ENCODE data around the gene NFAM1.

Gene NFAM1

GRCh38 chr22:42471441-42471840, 39.2 kb upstream of the NFAM1 start:
- Histone ChIP-seq H3K27ac (no peak overlapping the region), H3K79me2 (ENCODE audit: insufficient read depth, low read depth) (no peaks in the 10 kb centered on the region), H3K9ac (no peak overlapping the region), H3K4me2 (no peak overlapping the region), H4K20me1 (ENCODE audit: insufficient read depth) (no peaks in the 10 kb centered on the region), H2AFZ (ENCODE audit: low read depth) (no peak overlapping the region), H3K27me3 (ENCODE audit: insufficient read depth, low read depth) (no peaks in the 10 kb centered on the region), H3K4me1 (ENCODE audit: low read depth, poor library complexity, severe bottlenecking) (peaks cover 6% of the 10 kb centered on the region), H3K4me3 (IDR thresholded peaks at IDR 0.05; ENCODE audit: insufficient read depth, low read depth, low read length) (no peak overlapping the region), H3K36me3 (ENCODE audit: insufficient read depth) (no peaks in the 10 kb centered on the region)
- TF ChIP-seq, protein P1, sequence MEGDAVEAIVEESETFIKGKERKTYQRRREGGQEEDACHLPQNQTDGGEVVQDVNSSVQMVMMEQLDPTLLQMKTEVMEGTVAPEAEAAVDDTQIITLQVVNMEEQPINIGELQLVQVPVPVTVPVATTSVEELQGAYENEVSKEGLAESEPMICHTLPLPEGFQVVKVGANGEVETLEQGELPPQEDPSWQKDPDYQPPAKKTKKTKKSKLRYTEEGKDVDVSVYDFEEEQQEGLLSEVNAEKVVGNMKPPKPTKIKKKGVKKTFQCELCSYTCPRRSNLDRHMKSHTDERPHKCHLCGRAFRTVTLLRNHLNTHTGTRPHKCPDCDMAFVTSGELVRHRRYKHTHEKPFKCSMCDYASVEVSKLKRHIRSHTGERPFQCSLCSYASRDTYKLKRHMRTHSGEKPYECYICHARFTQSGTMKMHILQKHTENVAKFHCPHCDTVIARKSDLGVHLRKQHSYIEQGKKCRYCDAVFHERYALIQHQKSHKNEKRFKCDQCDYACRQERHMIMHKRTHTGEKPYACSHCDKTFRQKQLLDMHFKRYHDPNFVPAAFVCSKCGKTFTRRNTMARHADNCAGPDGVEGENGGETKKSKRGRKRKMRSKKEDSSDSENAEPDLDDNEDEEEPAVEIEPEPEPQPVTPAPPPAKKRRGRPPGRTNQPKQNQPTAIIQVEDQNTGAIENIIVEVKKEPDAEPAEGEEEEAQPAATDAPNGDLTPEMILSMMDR (conservative IDR thresholded peaks at IDR 0.05; ENCODE audit: low read depth, low read length): no peak

DNA sequence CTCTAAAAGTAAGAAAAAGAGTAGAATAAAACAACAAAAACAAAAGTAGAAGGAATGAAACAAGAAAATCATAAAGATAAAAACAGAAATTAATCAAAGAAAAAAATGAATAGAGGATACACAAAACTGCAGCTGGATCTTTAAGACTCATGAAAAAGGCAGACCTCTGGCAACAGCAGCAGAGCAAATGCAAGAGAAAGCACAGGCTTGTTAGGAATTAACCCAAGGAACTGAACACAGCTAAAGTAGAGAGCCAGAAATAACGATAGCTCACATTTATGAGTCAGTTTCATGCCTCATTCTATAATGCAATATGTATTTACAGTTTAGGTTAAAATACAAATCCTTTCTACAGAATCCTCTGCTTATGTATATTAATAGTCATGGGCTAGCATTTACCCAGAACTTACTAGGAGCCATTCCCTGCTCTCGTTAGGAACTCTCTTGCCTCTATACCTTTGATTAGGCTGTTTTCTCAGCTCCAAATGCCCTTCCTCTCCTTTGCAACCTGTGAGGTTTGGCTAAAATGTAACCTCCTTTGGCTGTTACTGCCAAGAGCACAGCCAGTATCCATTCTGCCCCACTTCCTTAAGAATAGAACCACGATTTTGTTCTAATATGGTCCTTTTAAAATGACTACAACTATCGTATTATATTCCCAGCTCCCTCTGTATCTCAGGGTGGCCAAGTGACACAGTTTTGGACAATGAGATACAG, 38.3 kb upstream of the NFAM1 start:
- TF ChIP-seq, protein P1 (conservative IDR thresholded peaks at IDR 0.05; ENCODE audit: low read depth, low read length): no peak
- H3K27ac ChIP-seq: no peak overlapping the region
- H4K20me1 ChIP-seq (ENCODE audit: insufficient read depth): no peaks in the 10 kb centered on the region
- H2AFZ ChIP-seq (ENCODE audit: low read depth): no peak overlapping the region
- H3K4me2 ChIP-seq: no peak overlapping the region
- H3K79me2 ChIP-seq (ENCODE audit: insufficient read depth, low read depth): no peaks in the 10 kb centered on the region
- H3K4me1 ChIP-seq (ENCODE audit: low read depth, poor library complexity, severe bottlenecking): peaks cover 6% of the 10 kb centered on the region
- H3K4me3 ChIP-seq (IDR thresholded peaks at IDR 0.05; ENCODE audit: insufficient read depth, low read depth, low read length): no peak overlapping the region
- H3K9ac ChIP-seq: no peak overlapping the region
- no peaks in the 10 kb centered on the region for H3K36me3 ChIP-seq (ENCODE audit: insufficient read depth)
- no peaks in the 10 kb centered on the region for H3K27me3 ChIP-seq (ENCODE audit: insufficient read depth, low read depth)

DNA sequence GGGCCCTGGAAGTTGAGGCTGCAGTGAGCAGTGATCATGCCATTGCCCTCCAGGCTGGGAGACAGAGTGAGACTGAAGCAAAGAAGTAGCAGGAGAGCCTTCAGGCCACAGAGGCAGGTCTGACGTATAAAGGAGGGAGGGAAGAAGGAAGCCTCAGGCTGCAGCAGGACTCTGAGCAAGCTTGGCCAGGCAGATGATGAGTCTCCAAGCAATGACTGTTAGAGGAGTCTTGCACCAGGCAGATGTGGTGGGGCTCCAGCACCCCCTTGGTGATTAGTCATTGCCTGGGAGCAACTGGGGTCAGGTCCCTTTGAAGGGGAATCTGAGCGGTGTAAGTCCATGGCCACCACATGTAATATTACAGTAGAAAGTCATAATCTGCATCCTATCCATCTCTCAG, 36.6 kb upstream of the NFAM1 start:
- no peak overlapping the region for H2AFZ ChIP-seq (ENCODE audit: low read depth)
- no peaks in the 10 kb centered on the region for H4K20me1 ChIP-seq (ENCODE audit: insufficient read depth)
- TF ChIP-seq, protein P1 (conservative IDR thresholded peaks at IDR 0.05; ENCODE audit: low read depth, low read length): no peak
- no peak overlapping the region for H3K4me2 ChIP-seq
- H3K27ac ChIP-seq: no peak overlapping the region
- H3K36me3 ChIP-seq (ENCODE audit: insufficient read depth): no peaks in the 10 kb centered on the region
- H3K4me1 ChIP-seq (ENCODE audit: low read depth, poor library complexity, severe bottlenecking): peaks cover 6% of the 10 kb centered on the region
- no peak overlapping the region for H3K4me3 ChIP-seq (IDR thresholded peaks at IDR 0.05; ENCODE audit: insufficient read depth, low read depth, low read length)
- no peaks in the 10 kb centered on the region for H3K27me3 ChIP-seq (ENCODE audit: insufficient read depth, low read depth)
- no peak overlapping the region for H3K9ac ChIP-seq
- no peaks in the 10 kb centered on the region for H3K79me2 ChIP-seq (ENCODE audit: insufficient read depth, low read depth)

GRCh38 chr22:42462016-42462415, 29.8 kb upstream of the NFAM1 start:
- Histone ChIP-seq H3K79me2 (ENCODE audit: insufficient read depth, low read depth) (no peaks in the 10 kb centered on the region), H3K36me3 (ENCODE audit: insufficient read depth) (no peaks in the 10 kb centered on the region), H2AFZ (ENCODE audit: low read depth) (no peak overlapping the region), H3K27ac (no peak overlapping the region), H4K20me1 (ENCODE audit: insufficient read depth) (no peaks in the 10 kb centered on the region), H3K4me2 (no peak overlapping the region), H3K4me1 (ENCODE audit: low read depth, poor library complexity, severe bottlenecking) (no peaks in the 10 kb centered on the region), H3K4me3 (IDR thresholded peaks at IDR 0.05; ENCODE audit: insufficient read depth, low read depth, low read length) (no peak overlapping the region), H3K9ac (no peak overlapping the region), H3K27me3 (ENCODE audit: insufficient read depth, low read depth) (no peaks in the 10 kb centered on the region; the same call in 1 of the 2 replicates)
- TF ChIP-seq, protein P1 (conservative IDR thresholded peaks at IDR 0.05; ENCODE audit: low read depth, low read length): no peak

Data from KMS-11 (cell line).